22Rv1 (cell line): ENCODE measurements around the gene OR8B8.

Experiments
- ZFX ChIP-seq: fragments of 450-650 bp; IDR thresholded peaks from 2 replicates; pipeline ENCODE4 v1.6.1; 2017; ENCODE audit warnings: antibody characterized with exemption, borderline replicate concordance
- TF ChIP-seq, protein P1 (sequence below): fragments of 450-650 bp; IDR thresholded peaks from 2 replicates; pipeline ENCODE4 v1.5.1; 2017; ENCODE audit warnings: mild to moderate bottlenecking

DNA sequence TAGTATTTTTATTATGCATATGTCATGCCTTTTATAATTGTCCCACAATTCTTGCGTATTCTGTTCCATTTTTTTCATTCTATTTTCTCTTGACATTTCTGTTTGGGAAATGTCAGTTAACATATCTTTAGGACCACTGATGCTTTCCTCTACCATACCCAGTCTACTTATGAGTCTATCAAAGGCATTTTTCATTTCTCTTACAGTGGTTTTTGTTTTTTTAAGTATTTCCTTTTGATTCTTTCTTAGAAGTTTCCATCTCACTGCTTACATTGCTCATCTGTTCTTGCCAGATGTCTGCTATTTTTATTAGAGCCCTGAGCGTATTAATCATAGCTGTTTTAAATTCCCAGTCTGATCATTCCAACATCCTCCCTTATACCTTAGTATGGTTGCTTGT lies 29.3 kb upstream of the OR8B8 start:
- TF ChIP-seq, protein P1, sequence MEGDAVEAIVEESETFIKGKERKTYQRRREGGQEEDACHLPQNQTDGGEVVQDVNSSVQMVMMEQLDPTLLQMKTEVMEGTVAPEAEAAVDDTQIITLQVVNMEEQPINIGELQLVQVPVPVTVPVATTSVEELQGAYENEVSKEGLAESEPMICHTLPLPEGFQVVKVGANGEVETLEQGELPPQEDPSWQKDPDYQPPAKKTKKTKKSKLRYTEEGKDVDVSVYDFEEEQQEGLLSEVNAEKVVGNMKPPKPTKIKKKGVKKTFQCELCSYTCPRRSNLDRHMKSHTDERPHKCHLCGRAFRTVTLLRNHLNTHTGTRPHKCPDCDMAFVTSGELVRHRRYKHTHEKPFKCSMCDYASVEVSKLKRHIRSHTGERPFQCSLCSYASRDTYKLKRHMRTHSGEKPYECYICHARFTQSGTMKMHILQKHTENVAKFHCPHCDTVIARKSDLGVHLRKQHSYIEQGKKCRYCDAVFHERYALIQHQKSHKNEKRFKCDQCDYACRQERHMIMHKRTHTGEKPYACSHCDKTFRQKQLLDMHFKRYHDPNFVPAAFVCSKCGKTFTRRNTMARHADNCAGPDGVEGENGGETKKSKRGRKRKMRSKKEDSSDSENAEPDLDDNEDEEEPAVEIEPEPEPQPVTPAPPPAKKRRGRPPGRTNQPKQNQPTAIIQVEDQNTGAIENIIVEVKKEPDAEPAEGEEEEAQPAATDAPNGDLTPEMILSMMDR, result no peak
- no peak for TF ChIP-seq ZFX
